Activated T-helper 1 cell treated with anti-CD3 and anti-CD28 coated beads, Interleukin-12 subunit alpha, Interleukin-12 subunit beta, Interleukin-2, Interleukin-4 antibody, amounts not matched to agents 30 ng/mL and 10 ng/mL and 1 ng/mL, durations not matched to agents 14 hours and 24 hours and 36 hours (primary cell): Measurements from ENCODE around the gene STX1A. TPM values are rescaled to one million over a fixed set of nuclear protein-coding genes. Genes with fewer than 3 reads are reported as not detected.
"Not testable (repeated sequence)": the region's sequence is repeated elsewhere in the genome, so short reads cannot be mapped to it uniquely, and the experiment has no call there.

ENCODE experiments used
- DNase-seq: peaks from one replicate; pipeline ENCODE4 v3.0.0; 2021; ENCODE audit warnings: low spot score
- H3K27ac Mint-ChIP-seq: one replicate; pipeline ENCODE4 v1.8.0; 2021; ENCODE audit warnings: mild to moderate bottlenecking, mixed read lengths
- H3K27me3 Mint-ChIP-seq: one replicate; pipeline ENCODE4 v1.8.0; 2022; ENCODE audit warnings: mild to moderate bottlenecking, moderate library complexity, mixed read lengths; ENCODE audit not compliant: insufficient read depth
- H3K36me3 Mint-ChIP-seq: one replicate; pipeline ENCODE4 v1.8.0; 2021; ENCODE audit warnings: low read depth, mixed read lengths
- H3K4me1 Mint-ChIP-seq: one replicate; pipeline ENCODE4 v1.8.0; 2021; ENCODE audit warnings: low read depth, mixed read lengths
- H3K4me3 Mint-ChIP-seq: one replicate; pipeline ENCODE4 v1.8.0; 2021; ENCODE audit warnings: mild to moderate bottlenecking, moderate library complexity, mixed read lengths
- H3K9me3 Mint-ChIP-seq: one replicate; pipeline ENCODE4 v1.8.0; 2021; ENCODE audit warnings: mixed read lengths
- intact Hi-C: fragments of 100-400 bp; cut with micrococcal nuclease; formaldehyde crosslinking; loops from one replicate; pipeline ENCODE4 v1.15.1; 2024
- total RNA-seq: library from RNA; stranded (reverse); gene quantifications from 2 replicates; pipeline ENCODE4 v1.2.3, GENCODE V29; 2022

Gene STX1A
- total RNA-seq, 1 donor from 2014 or later = 26.7 TPM

DNA sequence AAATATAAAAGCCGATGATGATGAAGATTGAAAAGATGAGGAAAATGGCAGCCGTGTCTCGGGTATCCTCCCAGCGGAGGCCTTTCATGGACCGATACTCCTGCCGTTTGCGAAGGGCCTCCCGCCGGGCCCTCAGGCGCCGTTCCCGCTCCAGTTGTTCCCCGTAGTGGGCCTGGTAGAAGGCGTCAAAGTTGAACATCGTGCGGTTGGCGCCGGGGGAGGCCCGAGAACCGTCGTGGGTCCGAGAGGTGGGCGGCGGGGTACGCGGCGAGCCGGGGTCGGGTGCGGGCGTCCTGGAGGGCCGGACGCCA, 36.8 kb downstream of the STX1A start:
- H3K27ac Mint-ChIP-seq = peak overlapping the region; percentile 90
- DNase-seq = no peak
- peaks cover 26% of the 10 kb centered on the region for H3K36me3 Mint-ChIP-seq
- no peaks in the 10 kb centered on the region for H3K9me3 Mint-ChIP-seq
- peak overlapping the region; percentile 99 for H3K4me3 Mint-ChIP-seq
- peaks cover 25% of the 10 kb centered on the region for H3K4me1 Mint-ChIP-seq
- intact Hi-C loops = loop anchor here (1.0 to 10.0 kb wide), 10 partner anchors 15 to 492 kb away; partner anchors contain the start of genes ABHD11, BAZ1B, BCL7B and EIF4H
- H3K27me3 Mint-ChIP-seq = no peaks in the 10 kb centered on the region

DNA sequence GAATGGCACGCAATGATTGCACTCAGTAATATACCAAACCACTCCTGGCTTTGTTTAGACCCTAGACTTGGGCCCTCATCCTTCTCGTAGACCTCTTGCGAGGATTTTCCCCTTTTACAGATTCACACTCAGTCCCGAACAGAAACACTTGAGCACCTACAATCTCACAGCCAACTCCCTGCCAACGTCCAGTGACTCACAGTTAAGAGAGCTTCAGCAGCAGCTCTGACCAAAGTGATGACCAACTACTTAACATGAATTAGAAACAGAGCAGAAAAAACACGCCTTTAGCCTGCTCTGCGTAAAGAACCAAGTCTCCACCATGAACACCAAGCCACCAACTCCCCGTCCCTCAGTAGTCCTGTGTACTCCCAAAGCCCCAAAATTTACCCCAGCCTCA, 38.4 kb downstream of the STX1A start:
- intact Hi-C loops = loop anchor here (10.0 kb wide), 1 partner anchor 494 kb away; the partner anchor contains the start of gene EIF4H
- H3K36me3 Mint-ChIP-seq = peaks cover 16% of the 10 kb centered on the region
- peaks cover 18% of the 10 kb centered on the region for H3K4me1 Mint-ChIP-seq
- H3K9me3 Mint-ChIP-seq = no peaks in the 10 kb centered on the region
- peak overlapping the region; percentile 99 for H3K4me3 Mint-ChIP-seq
- no peak overlapping the region for H3K27ac Mint-ChIP-seq
- H3K27me3 Mint-ChIP-seq = no peaks in the 10 kb centered on the region
- no peak for DNase-seq

DNA sequence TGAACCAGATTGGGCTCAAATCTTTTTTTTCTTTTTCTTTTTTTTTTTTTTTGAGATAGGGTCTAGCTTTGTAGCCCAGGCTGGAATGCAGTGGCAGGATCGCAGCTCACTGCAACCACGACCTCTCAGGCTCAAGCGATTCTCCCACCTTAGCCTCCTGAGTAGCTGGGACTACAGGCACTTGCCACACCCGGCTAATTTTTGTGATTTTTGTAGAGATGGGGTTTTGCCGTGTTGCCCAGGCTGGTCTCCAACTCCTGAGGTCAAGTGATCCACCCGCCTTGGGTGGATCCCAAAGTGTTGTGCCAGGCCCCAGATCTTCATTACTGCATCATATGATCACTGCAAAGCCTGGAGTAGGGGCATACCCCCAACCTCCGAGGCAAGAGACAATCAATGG, 39.0 kb downstream of the STX1A start:
- Mint-ChIP-seq H3K4me3 (peak overlapping the region; percentile 99), H3K9me3 (no peaks in the 10 kb centered on the region), H3K4me1 (peaks cover 17% of the 10 kb centered on the region), H3K36me3 (peaks cover 15% of the 10 kb centered on the region), H3K27me3 (no peaks in the 10 kb centered on the region), H3K27ac (no peak overlapping the region)
- intact Hi-C loops = loop anchor here (10.0 kb wide), 1 partner anchor 494 kb away; the partner anchor contains the start of gene EIF4H
- no peak for DNase-seq

DNA sequence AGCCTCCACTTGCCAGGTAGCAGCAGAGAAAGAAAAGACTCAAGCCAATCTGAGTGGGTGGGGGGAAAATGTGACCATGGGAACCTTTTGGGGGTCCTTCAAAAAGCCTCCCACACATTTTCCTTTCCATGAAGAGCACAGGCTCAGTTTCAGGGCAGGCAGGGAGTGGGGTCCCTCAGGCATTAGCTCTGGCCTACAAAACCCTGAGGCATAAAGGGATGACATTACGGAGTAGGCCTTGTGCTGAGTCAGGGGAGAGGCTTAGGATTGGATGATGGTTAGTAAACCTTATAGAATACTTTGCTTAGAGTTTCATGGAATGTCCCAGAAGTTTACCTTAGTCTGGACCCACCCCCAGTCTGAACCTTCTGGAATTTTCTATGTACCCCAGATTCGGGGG, 39.8 kb downstream of the STX1A start:
- Mint-ChIP-seq H3K4me1 (peaks cover 17% of the 10 kb centered on the region), H3K9me3 (no peaks in the 10 kb centered on the region), H3K4me3 (peak overlapping the region; percentile 26), H3K27ac (no peak overlapping the region), H3K27me3 (no peaks in the 10 kb centered on the region), H3K36me3 (peaks cover 15% of the 10 kb centered on the region)
- intact Hi-C loops = loop anchor here (10.0 kb wide), 1 partner anchor 495 kb away; the partner anchor contains the start of gene EIF4H
- no peak for DNase-seq

DNA sequence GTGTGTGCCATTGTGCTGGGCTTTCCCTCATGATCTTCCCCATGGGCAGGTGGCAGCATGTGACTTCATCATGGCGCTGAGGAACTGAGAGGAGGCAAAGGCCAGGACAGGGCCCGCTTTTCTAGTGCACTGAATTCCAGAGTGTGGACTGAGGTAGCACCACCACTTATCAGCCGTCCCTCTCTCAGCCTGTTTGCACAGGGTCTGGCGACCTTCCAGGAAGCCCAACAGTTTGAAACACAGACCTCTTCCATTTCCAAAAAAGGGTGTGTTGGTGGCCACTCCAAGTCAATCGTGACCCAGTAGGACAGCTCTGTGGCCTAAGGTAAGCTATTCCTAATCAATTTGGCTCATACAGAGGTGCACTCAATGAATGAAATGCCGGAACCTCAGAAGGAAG, 40.6 kb downstream of the STX1A start:
- H3K4me3 Mint-ChIP-seq = no peak overlapping the region
- H3K27ac Mint-ChIP-seq = no peak overlapping the region
- no peak for DNase-seq
- intact Hi-C loops = no loop called here
- H3K36me3 Mint-ChIP-seq = peaks cover 15% of the 10 kb centered on the region
- H3K27me3 Mint-ChIP-seq = no peaks in the 10 kb centered on the region
- H3K9me3 Mint-ChIP-seq = no peaks in the 10 kb centered on the region
- peaks cover 17% of the 10 kb centered on the region for H3K4me1 Mint-ChIP-seq

DNA sequence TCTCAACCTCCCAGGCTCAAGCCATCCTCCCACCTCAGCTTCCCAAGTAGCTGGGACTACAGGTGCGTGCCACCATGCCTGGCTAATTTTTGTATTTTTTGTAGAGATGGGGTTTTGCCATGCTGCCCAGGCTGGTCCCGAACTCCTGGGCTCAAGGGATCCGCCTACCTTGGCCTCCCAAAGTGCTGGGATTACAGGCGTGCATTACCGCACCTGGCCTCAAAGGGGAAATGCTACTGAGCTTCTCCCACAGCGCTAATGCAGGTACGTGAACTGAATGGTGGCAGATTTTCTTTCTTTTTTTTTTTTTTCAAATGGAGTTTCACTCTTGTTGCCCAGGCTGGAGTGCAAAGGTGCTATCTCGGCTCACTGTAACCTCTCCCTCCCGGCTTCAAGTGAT, 43.4 kb downstream of the STX1A start:
- H3K4me1 Mint-ChIP-seq, H3K27me3 Mint-ChIP-seq, DNase-seq, H3K4me3 Mint-ChIP-seq, intact Hi-C loops, H3K9me3 Mint-ChIP-seq, H3K27ac Mint-ChIP-seq: not testable (repeated sequence)
- H3K36me3 Mint-ChIP-seq = peaks cover 12% of the 10 kb centered on the region

DNA sequence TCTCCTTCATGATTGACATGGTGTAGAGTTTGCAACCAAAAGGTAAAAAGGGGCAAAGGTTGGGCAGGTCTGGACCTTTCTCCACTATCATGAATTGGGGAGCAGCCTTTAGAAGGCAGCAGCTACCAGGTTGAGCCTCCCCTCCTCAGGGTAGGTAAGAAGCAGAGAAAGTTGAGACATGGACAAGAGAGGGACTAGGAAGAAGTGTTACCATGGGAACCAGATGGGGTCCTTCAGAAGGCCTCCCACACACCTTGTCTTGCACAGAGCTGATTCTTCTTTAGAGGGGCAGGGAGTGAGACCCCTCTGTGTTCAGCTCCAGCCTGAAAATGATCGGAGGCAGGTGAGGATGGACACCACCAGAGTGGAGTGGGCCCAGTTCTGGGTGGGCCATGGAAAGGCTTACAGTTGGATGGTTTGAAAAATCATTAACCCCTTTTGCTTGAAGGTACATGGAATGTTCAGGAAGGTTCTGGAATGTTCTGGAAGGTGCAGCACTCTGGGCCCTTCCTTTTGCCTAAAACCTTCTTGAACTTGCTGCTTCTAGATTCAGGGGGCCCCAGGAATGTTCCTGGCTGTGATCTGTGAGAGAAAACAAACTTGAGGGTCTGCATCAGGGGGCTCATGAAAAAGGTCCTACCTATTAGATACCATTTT, 44.9 kb downstream of the STX1A start:
- Mint-ChIP-seq H3K4me1 (no peaks in the 10 kb centered on the region), H3K4me3 (no peak overlapping the region), H3K9me3 (no peaks in the 10 kb centered on the region), H3K27me3 (peaks cover 10% of the 10 kb centered on the region), H3K27ac (no peak overlapping the region), H3K36me3 (peaks cover 12% of the 10 kb centered on the region)
- no peak for DNase-seq
- intact Hi-C loops = no loop called here

DNA sequence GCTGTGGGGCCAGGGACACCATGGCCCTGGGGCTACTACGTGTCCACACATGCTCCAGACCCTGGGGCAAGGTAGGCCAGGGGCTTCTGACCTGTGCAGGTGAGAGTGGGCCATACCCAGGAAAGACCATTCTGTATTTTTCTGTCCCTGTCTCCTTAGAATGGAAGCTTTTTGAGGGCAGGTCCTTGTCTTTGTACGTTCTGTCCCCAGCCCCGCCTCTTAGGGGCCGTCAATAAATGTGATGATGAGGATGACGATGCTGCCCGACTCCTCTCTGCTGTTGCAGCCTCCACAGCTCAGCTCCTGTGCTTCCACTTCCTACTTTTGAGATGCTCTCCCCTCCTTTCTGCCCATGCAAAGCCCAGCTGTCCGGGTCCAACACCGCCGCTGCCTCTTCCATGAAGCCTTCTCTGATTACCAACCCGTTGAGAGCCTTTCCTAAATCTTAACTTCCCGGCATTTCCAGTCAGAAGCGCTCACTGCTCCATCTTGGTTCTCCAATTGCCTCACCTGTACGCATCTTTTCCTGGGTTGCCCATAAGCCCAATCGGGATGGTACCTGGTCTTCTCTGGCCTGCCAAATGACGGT, 47.5 kb downstream of the STX1A start:
- Mint-ChIP-seq H3K9me3 (no peaks in the 10 kb centered on the region), H3K27ac (no peak overlapping the region), H3K4me3 (no peak overlapping the region), H3K27me3 (peaks cover 20% of the 10 kb centered on the region), H3K36me3 (no peaks in the 10 kb centered on the region), H3K4me1 (peaks cover 7% of the 10 kb centered on the region)
- no peak for DNase-seq
- intact Hi-C loops = no loop called here

DNA sequence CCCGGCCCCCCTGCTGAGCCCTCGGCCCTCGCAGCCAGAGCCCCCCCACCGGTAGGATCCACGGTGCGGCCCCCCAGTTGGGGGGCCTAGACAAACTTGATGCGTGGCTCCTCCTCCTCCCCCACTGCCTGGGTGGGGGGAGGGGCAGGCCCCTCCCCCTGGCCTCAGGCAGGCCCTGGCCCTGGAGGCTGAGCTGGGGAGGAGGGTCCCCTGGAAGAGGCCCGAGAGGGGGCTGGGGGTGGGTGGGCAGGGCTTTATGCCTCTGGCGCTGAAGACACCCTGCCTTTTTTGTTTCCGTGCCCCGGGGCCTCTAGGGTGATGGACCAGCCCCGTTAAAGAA, 48.2 kb downstream of the STX1A start:
- no peaks in the 10 kb centered on the region for H3K36me3 Mint-ChIP-seq
- H3K4me3 Mint-ChIP-seq = no peak overlapping the region
- H3K27ac Mint-ChIP-seq = no peak overlapping the region
- H3K27me3 Mint-ChIP-seq = peaks cover 20% of the 10 kb centered on the region
- intact Hi-C loops = no loop called here
- no peaks in the 10 kb centered on the region for H3K9me3 Mint-ChIP-seq
- peaks cover 7% of the 10 kb centered on the region for H3K4me1 Mint-ChIP-seq
- DNase-seq = no peak

DNA sequence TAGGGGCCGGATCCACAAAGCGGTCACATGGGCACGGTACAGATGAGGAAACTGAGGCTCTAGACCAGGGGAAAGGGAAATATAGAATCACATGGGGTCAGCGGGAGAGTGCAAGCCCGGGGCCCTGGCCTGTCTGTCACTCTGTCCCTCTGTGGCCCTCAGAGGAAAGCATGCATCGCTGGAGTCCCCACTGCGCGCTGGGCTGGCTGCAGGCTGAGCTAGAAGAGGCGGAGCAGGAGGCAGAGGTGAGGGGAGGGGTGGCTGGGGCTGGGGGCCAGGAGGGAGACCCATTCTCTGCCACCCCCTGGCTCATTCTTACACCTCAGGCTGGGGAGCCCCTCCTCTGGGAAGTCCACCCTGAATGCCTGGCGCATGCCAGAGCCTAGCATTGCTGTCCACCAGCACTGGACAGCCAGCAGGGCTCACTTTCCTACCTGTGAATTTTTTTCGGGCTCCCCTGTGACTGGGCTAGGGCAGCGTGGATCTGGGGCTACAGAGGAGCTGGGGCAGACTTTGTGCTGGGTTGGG, 49.5 kb downstream of the STX1A start:
- DNase-seq = no peak
- Mint-ChIP-seq H3K27me3 (peaks cover 28% of the 10 kb centered on the region), H3K4me1 (peaks cover 7% of the 10 kb centered on the region), H3K9me3 (no peaks in the 10 kb centered on the region), H3K36me3 (no peaks in the 10 kb centered on the region), H3K27ac (no peak overlapping the region), H3K4me3 (peak overlapping the region; percentile 22)
- intact Hi-C loops = no loop called here

DNA sequence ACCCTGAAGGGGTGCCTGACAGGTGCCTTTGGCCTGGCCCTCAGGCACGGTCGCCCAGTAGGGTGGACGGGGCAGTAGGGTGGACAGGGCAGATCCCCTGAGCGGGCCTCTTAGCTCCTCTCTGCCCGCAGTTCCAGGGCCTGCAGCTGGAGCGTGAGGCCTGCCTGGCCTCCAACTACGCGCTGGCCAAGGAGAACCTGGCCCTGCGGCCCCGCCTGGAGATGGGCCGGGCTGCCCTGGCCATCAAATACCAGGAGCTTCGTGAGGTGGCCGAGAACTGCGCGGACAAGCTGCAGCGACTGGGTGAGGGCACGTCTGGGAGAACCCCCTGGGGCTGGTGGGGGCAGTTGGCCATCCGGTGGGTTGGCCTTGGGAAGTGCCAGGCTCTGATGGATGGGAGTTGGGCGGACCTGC, 50.2 kb downstream of the STX1A start:
- Mint-ChIP-seq H3K27ac (no peak overlapping the region), H3K9me3 (no peaks in the 10 kb centered on the region), H3K4me3 (no peak overlapping the region), H3K4me1 (peaks cover 7% of the 10 kb centered on the region), H3K27me3 (peaks cover 30% of the 10 kb centered on the region), H3K36me3 (no peaks in the 10 kb centered on the region)
- intact Hi-C loops = no loop called here
- DNase-seq = no peak

DNA sequence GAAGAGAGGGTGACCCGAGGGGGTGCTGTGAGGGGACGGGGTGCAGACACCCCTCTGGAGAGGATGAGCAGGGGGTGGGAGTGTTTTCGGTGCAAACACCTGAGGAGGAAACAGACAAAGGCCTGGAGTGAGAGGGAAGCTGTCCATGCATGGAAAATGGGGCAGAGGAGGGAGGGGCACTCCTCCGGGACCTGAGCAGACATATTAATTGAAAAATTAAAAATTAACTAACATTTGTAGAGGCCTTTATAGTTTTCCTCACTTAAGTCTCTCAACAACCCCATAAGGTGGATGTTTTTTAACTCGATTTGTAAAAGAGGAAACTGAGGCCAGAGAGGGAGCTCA, 50.6 kb downstream of the STX1A start:
- Mint-ChIP-seq H3K36me3 (no peaks in the 10 kb centered on the region), H3K4me1 (peaks cover 7% of the 10 kb centered on the region), H3K27ac (no peak overlapping the region), H3K4me3 (peak overlapping the region; percentile 74), H3K9me3 (no peaks in the 10 kb centered on the region), H3K27me3 (peaks cover 32% of the 10 kb centered on the region)
- intact Hi-C loops = no loop called here
- DNase-seq = no peak

DNA sequence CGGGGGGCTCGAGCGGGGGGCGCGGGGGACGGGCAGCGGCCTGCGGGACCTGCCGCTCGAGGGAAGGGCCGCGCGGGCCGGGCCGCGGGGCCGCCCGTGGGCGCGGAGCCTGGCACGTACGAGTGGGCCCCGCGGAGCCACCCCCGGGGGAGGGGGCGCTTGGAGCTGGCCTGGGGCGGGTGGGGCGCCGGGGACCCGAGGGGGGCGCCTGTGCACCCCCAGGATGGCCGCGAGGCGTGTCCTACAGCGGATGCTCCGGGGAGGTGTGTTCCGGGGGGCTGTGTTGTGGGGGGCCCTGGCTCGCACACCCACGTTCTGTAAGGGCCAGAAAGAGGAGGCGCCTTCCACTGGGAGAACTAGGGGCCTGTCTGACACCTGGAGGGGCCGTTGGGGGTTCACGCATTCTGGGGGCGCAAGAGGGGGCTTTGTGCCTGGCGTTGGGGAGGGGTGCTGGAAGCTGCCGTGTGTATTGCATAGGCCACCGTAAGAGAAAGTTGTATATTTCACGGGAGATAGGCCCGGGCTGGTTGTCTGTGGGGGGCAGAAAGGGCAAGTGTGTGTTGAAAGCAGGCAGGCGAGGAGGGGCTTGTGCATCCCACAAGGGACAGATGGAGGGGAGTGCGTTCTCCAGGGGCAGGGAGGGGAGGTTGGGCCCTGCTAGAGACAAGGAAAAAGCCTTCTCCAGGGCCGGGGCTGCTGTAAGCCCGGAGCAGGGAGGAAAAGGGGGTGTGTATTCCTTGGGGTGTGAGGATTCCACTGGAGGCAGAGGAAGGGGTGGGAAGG, 51.2 kb downstream of the STX1A start:
- no peak for DNase-seq
- H3K9me3 Mint-ChIP-seq = peaks cover under 1% of the 10 kb centered on the region
- H3K36me3 Mint-ChIP-seq = no peaks in the 10 kb centered on the region
- peaks cover 7% of the 10 kb centered on the region for H3K4me1 Mint-ChIP-seq
- H3K4me3 Mint-ChIP-seq = peak overlapping the region; percentile 74
- peaks cover 33% of the 10 kb centered on the region for H3K27me3 Mint-ChIP-seq
- intact Hi-C loops = no loop called here
- no peak overlapping the region for H3K27ac Mint-ChIP-seq
